Measurements from ENCODE around the gene VPS26A.

GRCh38 chr10:69182005-69182404 is 58.0 kb downstream of the VPS26A start:
- TF ChIP-seq CTCF (IDR thresholded peaks at IDR 0.05; ENCODE audit: low read length) (no peak), EZH2 (IDR thresholded peaks at IDR 0.05; ENCODE audit: borderline replicate concordance, low read length) (no peak)

Data from OCI-LY1 (cell line).